Prostate gland (tissue), 1 donor: Measurements from ENCODE around the gene UBR2.

Experiments used
- POLR2A ChIP-seq: fragments of 450-650 bp; IDR thresholded peaks from one replicate; pipeline ENCODE4 v1.6.1; 2016; ENCODE audit warnings: antibody characterized with exemption, mild to moderate bottlenecking
- POLR2AphosphoS5 ChIP-seq: sonication (generic); formaldehyde crosslinking; IDR thresholded peaks from one replicate; pipeline ENCODE4 v1.6.1; 2017; ENCODE audit warnings: antibody characterized with exemption

GRCh38 chr6:42618105-42618504 is 54.3 kb downstream of the UBR2 start:
- TF ChIP-seq POLR2AphosphoS5, result no peak
- TF ChIP-seq POLR2A, result no peak
